HG02973 (cell line): ENCODE measurements around the gene SPATA31D1.
"Not testable (repeated sequence)": the region's sequence is repeated elsewhere in the genome, so short reads cannot be mapped to it uniquely, and the experiment has no call there.

Experiments
- ATAC-seq: cut with Tn5 transposase; IDR thresholded peaks from one replicate; pipeline ENCODE4 v1.9.1; 2021; ENCODE audit warnings: moderate library complexity; ENCODE audit not compliant: unreplicated experiment

The SPATA31D1 gene

DNA sequence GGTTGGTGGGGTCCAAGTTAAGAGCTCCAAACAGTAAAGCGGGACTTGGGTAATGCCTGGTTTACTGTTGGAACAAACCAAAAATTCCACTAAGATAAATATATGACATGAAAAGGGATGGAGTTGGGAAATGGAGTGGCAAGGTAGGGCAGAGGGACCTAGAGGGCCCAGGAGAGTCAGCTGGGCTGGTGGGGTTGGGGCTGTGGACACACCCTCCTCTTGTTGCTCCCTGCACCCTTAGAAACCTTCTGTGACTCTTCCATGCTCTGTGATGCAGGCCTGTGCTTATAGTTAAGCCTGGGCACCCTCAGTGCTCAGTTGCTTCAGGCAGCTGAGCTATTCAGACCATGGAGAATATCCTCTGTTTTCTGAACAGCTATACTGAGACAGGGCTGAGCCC is at the start of gene SPATA31D1:
SPATA31D1 (plus strand) TSS at position 301 of the 400 bp plus-strand sequence; CDS start at position 348, 47 bp downstream.
- not testable (repeated sequence) for ATAC-seq

GRCh38 chr9:81943393-81943792 is 45.2 kb upstream of the SPATA31D1 start, which contains the start of gene SPATA31D3:
Gene SPATA31D3 (plus strand): TSS chr9:81943500. CDS start chr9:81943586, 86 bp downstream.
- not testable (repeated sequence) for ATAC-seq

- ATAC-seq: not testable (repeated sequence)
Observed at GRCh38 chr9:81948650-81949049, 39.9 kb upstream of the SPATA31D1 start.

- no peak for ATAC-seq
Observed at GRCh38 chr9:81953096-81953495, 35.5 kb upstream of the SPATA31D1 start.

DNA sequence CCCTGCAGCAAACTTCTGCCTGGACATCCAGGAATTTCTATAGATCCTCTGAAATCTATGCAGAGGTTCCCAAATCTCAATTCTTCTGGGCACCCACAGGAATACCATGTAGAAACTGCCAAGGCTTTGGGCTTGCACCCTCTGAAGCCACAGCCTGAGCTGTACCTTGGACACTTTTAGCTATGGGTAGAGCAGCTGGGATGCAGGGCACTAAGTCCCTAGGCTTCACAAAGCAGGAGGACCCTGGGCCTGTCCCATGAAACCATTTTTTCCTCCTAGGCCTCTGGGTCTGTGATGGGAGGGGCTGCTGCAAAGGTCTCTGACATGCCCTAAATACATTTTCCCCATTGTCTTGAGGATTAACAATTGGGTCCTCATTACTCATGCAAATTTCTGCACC is 32.9 kb upstream of the SPATA31D1 start:
- no peak for ATAC-seq

GRCh38 chr9:81964218-81965171 is 24.1 kb upstream of the SPATA31D1 start:
- ATAC-seq: no peak

- no peak for ATAC-seq
Observed at GRCh38 chr9:81968026-81968425, 20.5 kb upstream of the SPATA31D1 start.

GRCh38 chr9:81969971-81970370 is 18.6 kb upstream of the SPATA31D1 start:
- ATAC-seq: no peak

- ATAC-seq: no peak
Observed at GRCh38 chr9:81971727-81972126, 16.8 kb upstream of the SPATA31D1 start.

DNA sequence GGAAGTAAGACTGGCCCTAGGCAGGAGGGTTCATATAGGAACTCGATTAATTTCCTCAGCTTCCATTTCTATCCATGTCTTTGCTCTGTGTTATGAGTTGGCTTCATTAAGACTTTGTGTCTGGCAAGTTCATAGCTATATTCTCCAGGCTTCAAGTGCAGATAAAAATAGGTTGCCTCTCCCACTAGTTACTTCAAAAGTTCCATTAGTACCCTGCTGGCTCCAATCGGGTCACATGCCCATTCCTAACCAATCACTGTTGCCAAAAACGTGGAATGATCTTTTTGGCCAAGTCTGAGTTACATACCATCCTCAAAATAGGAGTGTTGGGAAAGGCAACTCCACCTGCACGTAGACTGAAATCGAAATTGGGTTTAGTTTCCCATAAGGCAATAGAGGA is 13.8 kb upstream of the SPATA31D1 start:
- ATAC-seq: no peak

- no peak for ATAC-seq
Observed at GRCh38 chr9:81976351-81976750, 12.2 kb upstream of the SPATA31D1 start.

- no peak for ATAC-seq
Observed at GRCh38 chr9:81979196-81979595, 9.4 kb upstream of the SPATA31D1 start.

DNA sequence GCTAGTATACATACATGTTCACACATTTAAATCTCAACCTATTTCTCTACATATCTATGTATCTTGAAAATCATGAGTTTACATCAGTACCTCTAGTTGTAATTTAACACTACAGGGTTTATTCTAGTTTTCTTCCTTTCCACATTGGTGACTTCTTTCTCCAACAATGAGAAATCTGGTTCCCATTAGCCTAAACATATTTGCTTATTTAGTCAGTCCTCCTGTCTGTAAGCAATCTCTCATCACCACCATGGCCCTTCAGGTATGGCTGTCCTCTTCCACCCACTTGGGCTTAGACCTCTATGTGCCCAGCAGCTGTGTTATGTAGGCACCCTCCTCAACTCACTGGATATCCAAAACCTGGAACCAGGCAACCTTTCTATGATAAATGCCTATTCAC is 8.0 kb upstream of the SPATA31D1 start:
- no peak for ATAC-seq

GRCh38 chr9:81981883-81982282 is 6.7 kb upstream of the SPATA31D1 start:
- no peak for ATAC-seq

DNA sequence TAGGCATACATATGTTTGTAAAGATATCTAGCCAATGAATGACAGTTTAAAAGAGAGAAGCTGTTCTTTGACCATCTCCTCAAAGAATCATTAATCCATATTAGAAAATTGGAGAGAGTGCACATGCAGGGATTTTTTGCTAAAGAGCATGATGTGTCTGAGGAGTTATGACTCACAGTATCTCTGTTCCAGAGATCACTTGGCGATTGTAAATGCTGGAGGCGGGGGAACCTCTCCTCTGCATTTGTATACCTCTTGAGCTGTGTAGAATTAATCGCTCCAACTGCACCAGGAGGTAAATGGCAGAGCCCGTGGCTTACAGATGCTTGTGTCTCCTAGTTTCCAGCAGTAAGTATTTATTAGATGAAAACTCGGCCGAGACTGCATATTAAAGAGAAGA is 3.6 kb upstream of the SPATA31D1 start:
- ATAC-seq: no peak

- ATAC-seq: no peak
Observed at GRCh38 chr9:81986051-81986450, 2.5 kb upstream of the SPATA31D1 start.

DNA sequence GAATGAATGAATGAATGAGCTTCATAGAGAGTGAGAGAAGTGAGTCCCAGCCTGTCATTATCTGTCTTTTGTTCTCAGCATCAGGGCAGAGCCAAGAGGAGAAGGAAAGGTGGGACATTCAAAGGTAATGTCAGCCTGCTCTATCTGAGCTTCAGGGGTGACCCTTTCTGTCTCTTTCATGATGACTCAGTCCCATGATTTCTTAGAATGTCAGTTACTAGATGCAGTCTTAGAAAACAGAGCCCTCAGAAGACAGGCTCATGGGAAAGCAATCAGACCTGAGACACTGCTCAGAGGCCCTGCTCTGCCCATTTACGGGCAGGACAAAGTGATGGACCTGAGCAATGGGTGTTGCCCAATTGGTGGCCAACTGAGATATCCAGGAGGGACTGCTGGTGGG is 1.1 kb downstream of the SPATA31D1 start:
- ATAC-seq: no peak

DNA sequence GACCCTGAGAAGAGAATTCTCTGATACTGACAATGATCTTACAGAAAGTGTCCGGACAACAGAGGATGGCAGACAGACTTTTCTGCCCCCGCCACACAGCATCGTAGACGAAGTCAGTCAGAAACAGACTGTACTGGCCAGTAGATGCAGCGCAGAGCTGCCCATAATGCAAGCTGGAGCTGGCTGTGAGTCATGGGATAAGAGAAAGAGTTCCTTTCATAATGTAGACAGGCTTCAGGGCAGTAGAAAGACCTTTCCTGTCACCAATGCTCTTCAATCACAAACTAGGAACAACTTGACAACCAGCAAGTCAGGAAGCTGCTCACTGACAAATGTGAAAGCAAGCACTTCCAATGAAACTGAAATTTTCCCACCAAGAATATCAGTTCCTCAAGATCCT is 5.1 kb downstream of the SPATA31D1 start:
- no peak for ATAC-seq

GRCh38 chr9:81999806-82000205 is 11.2 kb downstream of the SPATA31D1 start:
- ATAC-seq: no peak

DNA sequence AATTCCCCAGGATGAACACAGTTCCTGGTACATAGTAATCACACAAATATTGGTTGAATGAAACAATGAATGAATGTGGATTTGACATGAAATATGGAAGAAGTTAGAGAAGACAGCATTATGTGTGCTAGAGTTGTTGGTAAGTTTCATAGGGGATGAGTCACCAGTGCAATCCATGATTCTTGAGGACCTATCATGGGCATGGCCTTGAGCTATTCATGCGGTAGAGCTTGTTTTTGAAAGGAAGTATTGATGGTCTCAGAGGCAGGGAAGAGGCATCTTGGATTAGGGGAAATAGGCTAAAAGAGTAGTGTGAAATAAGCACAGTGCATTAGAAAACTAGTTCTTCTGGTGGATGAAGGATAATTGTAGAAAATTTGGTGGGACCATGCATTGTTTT is 22.1 kb downstream of the SPATA31D1 start:
- ATAC-seq: no peak

DNA sequence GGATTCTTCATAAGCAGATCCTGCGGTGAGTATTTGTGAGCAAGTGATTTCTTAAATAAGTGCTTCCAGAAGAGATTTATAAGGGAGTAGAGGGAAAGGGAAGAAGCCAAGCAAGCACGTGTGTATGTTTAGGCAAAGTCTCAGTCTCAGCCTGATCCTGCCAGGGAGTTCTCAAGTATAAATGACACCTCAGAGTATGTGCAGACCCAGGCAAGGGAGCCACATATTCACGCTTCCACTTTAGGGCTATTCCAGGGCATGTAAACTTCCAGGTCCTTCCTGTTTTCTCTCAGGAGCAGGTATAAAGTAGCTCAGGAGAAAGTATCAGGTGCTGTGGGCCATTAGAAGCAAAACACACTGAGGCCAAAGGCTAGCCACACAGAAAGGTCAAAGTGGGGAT is 22.6 kb downstream of the SPATA31D1 start:
- no peak for ATAC-seq

GRCh38 chr9:82012276-82012675 is 23.7 kb downstream of the SPATA31D1 start:
- no peak for ATAC-seq
